Sigmoid colon (tissue), 4 donors: Measurements from ENCODE around the gene WIF1.

Experiments used
- CTCF ChIP-seq, 4 experiments: fragments of 450-650 bp in 3 of 4; fragments of 200-600 bp in 1 of 4; IDR thresholded peaks; one replicate each; pipeline ENCODE4 v1.5.1; 2016 to 2019; ENCODE audit warnings: antibody characterized with exemption in 4 of 4, mild to moderate bottlenecking in 3 of 4, moderate library complexity in 2 of 4
- EP300 ChIP-seq, 4 donors: sonication (generic); formaldehyde crosslinking; IDR thresholded peaks; one replicate each; pipeline ENCODE4 v1.6.1; 2017; ENCODE audit warnings: antibody characterized with exemption in 4 of 4
- POLR2A ChIP-seq, 2 donors: fragments of 450-650 bp; IDR thresholded peaks; one replicate each; pipeline ENCODE4 v1.6.1; 2016; ENCODE audit warnings: antibody characterized with exemption in 2 of 2, mild to moderate bottlenecking in 2 of 2, moderate library complexity in 2 of 2
- POLR2AphosphoS5 ChIP-seq, 4 donors: sonication (generic); formaldehyde crosslinking; IDR thresholded peaks; one replicate each; pipeline ENCODE4 v1.6.1; 2017; ENCODE audit warnings: antibody characterized with exemption in 4 of 4

GRCh38 chr12:65100140-65100539, 21.0 kb downstream of the WIF1 start:
- TF ChIP-seq CTCF (IDR thresholded peaks at IDR 0.05) (no peak), POLR2A (IDR thresholded peaks at IDR 0.05) (no peak), EP300 (IDR thresholded peaks at IDR 0.05) (no peak), POLR2AphosphoS5 (IDR thresholded peaks at IDR 0.05) (no peak)
